Liver (tissue), 3 donors: ENCODE measurements around the gene LRRC45.

Source experiments
- CTCF ChIP-seq: fragments of 150-350 bp; IDR thresholded peaks from 2 replicates; pipeline ENCODE4 v1.5.1; 2017; ENCODE audit warnings: improper control_type of control experiment, low read depth, low read length; ENCODE audit not compliant: missing input control
- GABPA ChIP-seq, 2 donors: IDR thresholded peaks in 1 of 2; conservative IDR thresholded peaks in 1 of 2; 2 replicates each; pipeline ENCODE4 v1.6.1; 2016; ENCODE audit warnings: antibody characterized with exemption in 2 of 2, mild to moderate bottlenecking in 1 of 2, moderate library complexity in 1 of 2
- RAD21 ChIP-seq, 2 donors: IDR thresholded peaks; 2 replicates each; pipeline ENCODE4 v1.6.1; 2016; ENCODE audit warnings: antibody characterized with exemption in 2 of 2, mild to moderate bottlenecking in 2 of 2
- TAF1 ChIP-seq: conservative IDR thresholded peaks from 2 replicates; pipeline ENCODE4 v1.6.1; 2016; ENCODE audit warnings: antibody characterized with exemption, mild to moderate bottlenecking
- YY1 ChIP-seq: IDR thresholded peaks from 2 replicates; pipeline ENCODE4 v1.6.1; 2016; ENCODE audit warnings: antibody characterized with exemption, mild to moderate bottlenecking
- TF ChIP-seq, protein P1 (sequence below): IDR thresholded peaks from 2 replicates; pipeline ENCODE4 v1.6.1; 2016; ENCODE audit warnings: antibody characterized with exemption
- TF ChIP-seq, protein P2 (sequence below): IDR thresholded peaks from 2 replicates; pipeline ENCODE4 v1.6.1; 2016; ENCODE audit warnings: antibody characterized with exemption, mild to moderate bottlenecking
- TF ChIP-seq, protein P3 (sequence below): IDR thresholded peaks from 2 replicates; pipeline ENCODE4 v1.6.1; 2016; ENCODE audit warnings: antibody characterized with exemption
- donor health status: healthy.
- donor health status: healthy.

GRCh38 chr17:82049106-82049505, 26.0 kb downstream of the LRRC45 start:
- TF ChIP-seq CTCF (no peak), TAF1 (no peak), GABPA (IDR thresholded peaks at IDR 0.05 in 1 of 2, conservative IDR thresholded peaks at IDR 0.05 in 1 of 2) (no peak), RAD21 (IDR thresholded peaks at IDR 0.05) (no peak), YY1 (no peak)
- TF ChIP-seq, protein P1, sequence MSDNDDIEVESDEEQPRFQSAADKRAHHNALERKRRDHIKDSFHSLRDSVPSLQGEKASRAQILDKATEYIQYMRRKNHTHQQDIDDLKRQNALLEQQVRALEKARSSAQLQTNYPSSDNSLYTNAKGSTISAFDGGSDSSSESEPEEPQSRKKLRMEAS = no peak
- TF ChIP-seq, protein P2, sequence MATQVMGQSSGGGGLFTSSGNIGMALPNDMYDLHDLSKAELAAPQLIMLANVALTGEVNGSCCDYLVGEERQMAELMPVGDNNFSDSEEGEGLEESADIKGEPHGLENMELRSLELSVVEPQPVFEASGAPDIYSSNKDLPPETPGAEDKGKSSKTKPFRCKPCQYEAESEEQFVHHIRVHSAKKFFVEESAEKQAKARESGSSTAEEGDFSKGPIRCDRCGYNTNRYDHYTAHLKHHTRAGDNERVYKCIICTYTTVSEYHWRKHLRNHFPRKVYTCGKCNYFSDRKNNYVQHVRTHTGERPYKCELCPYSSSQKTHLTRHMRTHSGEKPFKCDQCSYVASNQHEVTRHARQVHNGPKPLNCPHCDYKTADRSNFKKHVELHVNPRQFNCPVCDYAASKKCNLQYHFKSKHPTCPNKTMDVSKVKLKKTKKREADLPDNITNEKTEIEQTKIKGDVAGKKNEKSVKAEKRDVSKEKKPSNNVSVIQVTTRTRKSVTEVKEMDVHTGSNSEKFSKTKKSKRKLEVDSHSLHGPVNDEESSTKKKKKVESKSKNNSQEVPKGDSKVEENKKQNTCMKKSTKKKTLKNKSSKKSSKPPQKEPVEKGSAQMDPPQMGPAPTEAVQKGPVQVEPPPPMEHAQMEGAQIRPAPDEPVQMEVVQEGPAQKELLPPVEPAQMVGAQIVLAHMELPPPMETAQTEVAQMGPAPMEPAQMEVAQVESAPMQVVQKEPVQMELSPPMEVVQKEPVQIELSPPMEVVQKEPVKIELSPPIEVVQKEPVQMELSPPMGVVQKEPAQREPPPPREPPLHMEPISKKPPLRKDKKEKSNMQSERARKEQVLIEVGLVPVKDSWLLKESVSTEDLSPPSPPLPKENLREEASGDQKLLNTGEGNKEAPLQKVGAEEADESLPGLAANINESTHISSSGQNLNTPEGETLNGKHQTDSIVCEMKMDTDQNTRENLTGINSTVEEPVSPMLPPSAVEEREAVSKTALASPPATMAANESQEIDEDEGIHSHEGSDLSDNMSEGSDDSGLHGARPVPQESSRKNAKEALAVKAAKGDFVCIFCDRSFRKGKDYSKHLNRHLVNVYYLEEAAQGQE = no peak
- TF ChIP-seq, protein P3, sequence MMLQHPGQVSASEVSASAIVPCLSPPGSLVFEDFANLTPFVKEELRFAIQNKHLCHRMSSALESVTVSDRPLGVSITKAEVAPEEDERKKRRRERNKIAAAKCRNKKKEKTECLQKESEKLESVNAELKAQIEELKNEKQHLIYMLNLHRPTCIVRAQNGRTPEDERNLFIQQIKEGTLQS = no peak
